ENCODE measurements around the gene CFB. TPM values are rescaled to one million over a fixed set of nuclear protein-coding genes. Genes with fewer than 3 reads are reported as not detected.
"Not testable (repeated sequence)": the region's sequence is repeated elsewhere in the genome, so short reads cannot be mapped to it uniquely, and the experiment has no call there.

CFB gene
- polyA plus RNA-seq, 1 of the 3 experiments (the other 2 are of a cell fraction) = 42.1 TPM

DNA sequence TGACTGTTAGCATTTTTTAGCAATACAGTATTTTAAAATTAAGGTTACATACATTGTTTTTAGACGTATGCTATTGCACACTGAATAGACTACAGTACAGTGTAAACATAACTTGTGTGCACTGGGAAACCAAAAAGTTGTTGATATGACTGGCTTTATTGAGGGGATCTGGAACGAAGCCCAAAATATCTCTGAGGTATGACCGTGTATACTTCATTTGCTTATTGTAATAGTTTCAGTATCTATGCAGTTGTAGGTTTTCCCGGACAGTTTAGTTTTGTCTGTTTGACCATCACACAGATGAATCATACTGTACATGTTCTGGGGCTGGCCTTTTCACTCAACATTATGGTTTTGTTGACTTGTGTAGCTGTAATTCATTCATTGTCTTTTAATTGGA is 37.1 kb upstream of the CFB start:
- no peaks in the 10 kb centered on the region for H3K79me2 ChIP-seq (ENCODE audit: insufficient read depth)
- H4K20me1 ChIP-seq (ENCODE audit: insufficient read depth) = no peaks in the 10 kb centered on the region
- DNase-seq = no peak
- H3K36me3 ChIP-seq (replicated peaks in 1 of 2; ENCODE audit: control insufficient read depth in 1 of 2, insufficient read depth in 2 of 2, low read length in 1 of 2) = no peaks in the 10 kb centered on the region
- H3K9me3 ChIP-seq = no peaks in the 10 kb centered on the region
- no peak overlapping the region for H2AFZ ChIP-seq (ENCODE audit: low read depth)
- 0 out of 4 replicates have a peak, but pooled peaks cover 0 to 4% of the 10 kb centered on the region in 2 experiments for H3K4me1 ChIP-seq (ENCODE audit: control insufficient read depth in 1 of 2, insufficient read depth in 2 of 2, low read depth in 1 of 2, low read length in 1 of 2)
- CTCF ChIA-PET = interaction anchor here (1.4 kb wide), 1 partner anchor 43 kb away, joined by 8 read pairs; no protein-coding TSS in a partner anchor
- H3K9ac ChIP-seq = no peak overlapping the region
- peaks cover 25% of the 10 kb centered on the region for H3F3A ChIP-seq (replicated peaks; ENCODE audit: insufficient read depth)
- H3K4me3 ChIP-seq (ENCODE audit: low read depth in 2 of 2, low read length in 1 of 2) = no peak overlapping the region
- no peaks in the 10 kb centered on the region for H3K27me3 ChIP-seq (ENCODE audit: insufficient read depth)
- TF ChIP-seq EZH2phosphoT487 (IDR thresholded peaks at IDR 0.05; ENCODE audit: borderline replicate concordance, low read depth) (no peak), EP300 (IDR thresholded peaks at IDR 0.05; ENCODE audit: borderline replicate concordance in 1 of 2, low read depth in 1 of 2, low read length in 1 of 2) (no peak), CHD2 (IDR thresholded peaks at IDR 0.05; ENCODE audit: low read length, partially characterized antibody) (no peak), RCOR1 (IDR thresholded peaks at IDR 0.05; ENCODE audit: low read length) (no peak), MXI1 (IDR thresholded peaks at IDR 0.05; ENCODE audit: low read depth, low read length) (no peak), POLR2AphosphoS5 (IDR thresholded peaks at IDR 0.05; ENCODE audit: low read depth, low read length) (no peak), GABPA (IDR thresholded peaks at IDR 0.05; ENCODE audit: low read depth) (no peak)
- TF ChIP-seq, protein P1, sequence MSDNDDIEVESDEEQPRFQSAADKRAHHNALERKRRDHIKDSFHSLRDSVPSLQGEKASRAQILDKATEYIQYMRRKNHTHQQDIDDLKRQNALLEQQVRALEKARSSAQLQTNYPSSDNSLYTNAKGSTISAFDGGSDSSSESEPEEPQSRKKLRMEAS (IDR thresholded peaks at IDR 0.05; ENCODE audit: low read depth) = no peak
- H3K4me2 ChIP-seq = no peak overlapping the region
- peak overlapping the region in 1 of 2 experiments; percentile 2; a peak in 2 of 4 replicates for H3K27ac ChIP-seq (ENCODE audit: low read depth in 2 of 2, low read length in 1 of 2)
- 26% methylated on average over 4 of the region's 4 CpGs for WGBS (ENCODE audit: low lambda C conversion rate)
- no peaks in the 10 kb centered on the region for H3K9me2 ChIP-seq
- POLR2A ChIA-PET = no interaction called here

DNA sequence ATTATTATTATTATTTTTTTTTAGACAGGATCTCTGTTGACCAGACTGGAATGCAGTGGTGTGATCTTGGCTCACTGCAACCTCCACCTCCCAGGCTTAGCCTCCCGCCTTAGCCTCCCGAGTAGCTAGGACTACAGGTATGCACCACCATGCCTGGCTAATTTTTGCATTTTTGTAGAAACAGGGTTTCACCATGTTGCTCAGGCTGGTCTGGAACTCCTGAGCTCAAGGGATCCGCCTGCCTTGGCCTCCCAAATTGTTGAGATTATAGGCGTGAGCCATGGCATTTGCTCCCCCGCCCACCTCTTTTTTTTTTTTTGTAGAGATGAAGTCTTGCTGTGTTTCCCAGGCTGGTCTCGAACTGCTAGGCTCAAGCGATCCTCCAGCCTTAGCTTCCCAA is 36.6 kb upstream of the CFB start:
- 67% methylated on average over 7 of the region's 7 CpGs for WGBS (ENCODE audit: low lambda C conversion rate)
- H3K27me3 ChIP-seq (ENCODE audit: insufficient read depth) = not testable (repeated sequence)
- POLR2A ChIA-PET = interaction anchor here (0.6 kb wide), 1 partner anchor 1062 kb away, joined by 3 read pairs; no protein-coding TSS in a partner anchor

DNA sequence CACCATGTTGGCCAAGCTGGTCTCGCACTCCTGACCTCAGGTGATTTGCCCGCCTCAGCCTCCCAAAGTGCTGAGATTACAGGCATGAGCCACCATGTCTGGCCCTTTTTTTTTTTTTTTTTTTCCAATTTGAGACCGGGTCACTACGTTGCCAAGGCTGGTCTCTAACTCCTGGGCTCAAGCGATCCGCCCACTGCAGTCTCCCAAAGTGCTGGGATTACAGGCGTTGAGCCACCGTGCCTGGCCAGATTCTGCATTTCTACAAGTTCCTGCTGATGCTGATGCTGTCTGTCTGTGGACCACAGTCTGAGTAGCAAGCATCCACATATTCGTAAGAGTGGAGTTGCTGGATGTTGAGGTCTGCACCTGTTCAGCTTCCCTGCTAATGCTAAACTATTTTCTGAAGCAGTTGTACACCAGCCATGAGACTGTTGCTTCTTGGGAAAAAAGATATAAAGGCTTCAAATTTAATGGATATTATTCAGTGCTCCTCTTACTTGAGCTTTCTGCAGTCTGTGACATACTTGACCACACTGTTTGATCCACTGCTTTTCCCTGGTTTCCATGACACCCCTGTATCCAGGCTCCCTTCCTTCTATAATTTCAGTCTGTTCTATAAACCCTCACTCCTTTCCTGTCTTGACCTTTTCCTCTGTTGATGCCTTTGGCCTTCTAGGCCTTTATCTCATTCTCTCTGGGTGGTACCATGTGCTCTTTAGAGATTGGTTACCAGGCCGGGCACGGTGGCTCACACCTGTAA is 33.9 kb upstream of the CFB start:
- DNase-seq = no peak
- Histone ChIP-seq H3K4me2 (no peak overlapping the region), H3K79me2 (ENCODE audit: insufficient read depth) (no peaks in the 10 kb centered on the region), H3K9me2 (no peaks in the 10 kb centered on the region), H3K4me1 (ENCODE audit: control insufficient read depth in 1 of 2, insufficient read depth in 2 of 2, low read depth in 1 of 2, low read length in 1 of 2) (0 out of 4 replicates have a peak, but pooled peaks cover 0 to 4% of the 10 kb centered on the region in 2 experiments), H3K27me3 (ENCODE audit: insufficient read depth) (no peaks in the 10 kb centered on the region), H3K4me3 (ENCODE audit: low read depth in 2 of 2, low read length in 1 of 2) (no peak overlapping the region), H3K36me3 (replicated peaks in 1 of 2; ENCODE audit: control insufficient read depth in 1 of 2, insufficient read depth in 2 of 2, low read length in 1 of 2) (no peaks in the 10 kb centered on the region), H3F3A (replicated peaks; ENCODE audit: insufficient read depth) (peaks cover 25% of the 10 kb centered on the region), H4K20me1 (ENCODE audit: insufficient read depth) (no peaks in the 10 kb centered on the region), H2AFZ (ENCODE audit: low read depth) (no peak overlapping the region), H3K27ac (ENCODE audit: low read depth in 2 of 2, low read length in 1 of 2) (peak overlapping the region in 1 of 2 experiments; percentile 81; a peak in 2 of 4 replicates), H3K9me3 (no peaks in the 10 kb centered on the region), H3K9ac (no peak overlapping the region)
- ChIA-PET POLR2A (no interaction called here), CTCF (no interaction called here)
- 85% methylated on average over 11 of the region's 11 CpGs for WGBS (ENCODE audit: low lambda C conversion rate)
- TF ChIP-seq EZH2phosphoT487 (IDR thresholded peaks at IDR 0.05; ENCODE audit: borderline replicate concordance, low read depth) = no peak
- TF ChIP-seq, protein P2, sequence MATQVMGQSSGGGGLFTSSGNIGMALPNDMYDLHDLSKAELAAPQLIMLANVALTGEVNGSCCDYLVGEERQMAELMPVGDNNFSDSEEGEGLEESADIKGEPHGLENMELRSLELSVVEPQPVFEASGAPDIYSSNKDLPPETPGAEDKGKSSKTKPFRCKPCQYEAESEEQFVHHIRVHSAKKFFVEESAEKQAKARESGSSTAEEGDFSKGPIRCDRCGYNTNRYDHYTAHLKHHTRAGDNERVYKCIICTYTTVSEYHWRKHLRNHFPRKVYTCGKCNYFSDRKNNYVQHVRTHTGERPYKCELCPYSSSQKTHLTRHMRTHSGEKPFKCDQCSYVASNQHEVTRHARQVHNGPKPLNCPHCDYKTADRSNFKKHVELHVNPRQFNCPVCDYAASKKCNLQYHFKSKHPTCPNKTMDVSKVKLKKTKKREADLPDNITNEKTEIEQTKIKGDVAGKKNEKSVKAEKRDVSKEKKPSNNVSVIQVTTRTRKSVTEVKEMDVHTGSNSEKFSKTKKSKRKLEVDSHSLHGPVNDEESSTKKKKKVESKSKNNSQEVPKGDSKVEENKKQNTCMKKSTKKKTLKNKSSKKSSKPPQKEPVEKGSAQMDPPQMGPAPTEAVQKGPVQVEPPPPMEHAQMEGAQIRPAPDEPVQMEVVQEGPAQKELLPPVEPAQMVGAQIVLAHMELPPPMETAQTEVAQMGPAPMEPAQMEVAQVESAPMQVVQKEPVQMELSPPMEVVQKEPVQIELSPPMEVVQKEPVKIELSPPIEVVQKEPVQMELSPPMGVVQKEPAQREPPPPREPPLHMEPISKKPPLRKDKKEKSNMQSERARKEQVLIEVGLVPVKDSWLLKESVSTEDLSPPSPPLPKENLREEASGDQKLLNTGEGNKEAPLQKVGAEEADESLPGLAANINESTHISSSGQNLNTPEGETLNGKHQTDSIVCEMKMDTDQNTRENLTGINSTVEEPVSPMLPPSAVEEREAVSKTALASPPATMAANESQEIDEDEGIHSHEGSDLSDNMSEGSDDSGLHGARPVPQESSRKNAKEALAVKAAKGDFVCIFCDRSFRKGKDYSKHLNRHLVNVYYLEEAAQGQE (IDR thresholded peaks at IDR 0.05; ENCODE audit: low read depth, low read length) = no peak
- no peak for TF ChIP-seq NFIC (IDR thresholded peaks at IDR 0.05; ENCODE audit: borderline replicate concordance)
- TF ChIP-seq SIN3A (IDR thresholded peaks at IDR 0.05; ENCODE audit: borderline replicate concordance, low read depth, low read length) = no peak
- TF ChIP-seq SMC3 (IDR thresholded peaks at IDR 0.05; ENCODE audit: low read depth, low read length) = no peak
- TF ChIP-seq, protein P3, sequence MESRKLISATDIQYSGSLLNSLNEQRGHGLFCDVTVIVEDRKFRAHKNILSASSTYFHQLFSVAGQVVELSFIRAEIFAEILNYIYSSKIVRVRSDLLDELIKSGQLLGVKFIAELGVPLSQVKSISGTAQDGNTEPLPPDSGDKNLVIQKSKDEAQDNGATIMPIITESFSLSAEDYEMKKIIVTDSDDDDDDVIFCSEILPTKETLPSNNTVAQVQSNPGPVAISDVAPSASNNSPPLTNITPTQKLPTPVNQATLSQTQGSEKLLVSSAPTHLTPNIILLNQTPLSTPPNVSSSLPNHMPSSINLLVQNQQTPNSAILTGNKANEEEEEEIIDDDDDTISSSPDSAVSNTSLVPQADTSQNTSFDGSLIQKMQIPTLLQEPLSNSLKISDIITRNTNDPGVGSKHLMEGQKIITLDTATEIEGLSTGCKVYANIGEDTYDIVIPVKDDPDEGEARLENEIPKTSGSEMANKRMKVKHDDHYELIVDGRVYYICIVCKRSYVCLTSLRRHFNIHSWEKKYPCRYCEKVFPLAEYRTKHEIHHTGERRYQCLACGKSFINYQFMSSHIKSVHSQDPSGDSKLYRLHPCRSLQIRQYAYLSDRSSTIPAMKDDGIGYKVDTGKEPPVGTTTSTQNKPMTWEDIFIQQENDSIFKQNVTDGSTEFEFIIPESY (IDR thresholded peaks at IDR 0.05; ENCODE audit: borderline replicate concordance, low read depth) = no peak
- TF ChIP-seq FOXJ3 (CRISPR knock-in tag; IDR thresholded peaks at IDR 0.05) = no peak

More for the DNA sequence above, 36.6 kb upstream of the CFB start:
- not testable (repeated sequence) for H4K20me1 ChIP-seq (ENCODE audit: insufficient read depth); DNase-seq; H3K9me3 ChIP-seq; H3K79me2 ChIP-seq (ENCODE audit: insufficient read depth); H3K36me3 ChIP-seq (replicated peaks in 1 of 2; ENCODE audit: control insufficient read depth in 1 of 2, insufficient read depth in 2 of 2, low read length in 1 of 2); H3K4me2 ChIP-seq; H3K9ac ChIP-seq; H3K4me1 ChIP-seq (ENCODE audit: control insufficient read depth in 1 of 2, insufficient read depth in 2 of 2, low read depth in 1 of 2, low read length in 1 of 2); H3K9me2 ChIP-seq; H3K4me3 ChIP-seq (ENCODE audit: low read depth in 2 of 2, low read length in 1 of 2); H2AFZ ChIP-seq (ENCODE audit: low read depth)
- peaks cover 25% of the 10 kb centered on the region for H3F3A ChIP-seq (replicated peaks; ENCODE audit: insufficient read depth)
- H3K27ac ChIP-seq (ENCODE audit: low read depth in 2 of 2, low read length in 1 of 2) = peak overlapping the region in 1 of 2 experiments; percentile 2; a peak in 1 of 4 replicates
- CTCF ChIA-PET = interaction anchor here (1.4 kb wide), 1 partner anchor 43 kb away, joined by 8 read pairs; no protein-coding TSS in a partner anchor
